Tibial nerve (tissue), 3 donors: ENCODE measurements around the gene PRKCE.

Source experiments
- POLR2A ChIP-seq, 2 donors: fragments of 450-650 bp; IDR thresholded peaks; one replicate each; pipeline ENCODE4 v1.6.1; 2017; ENCODE audit warnings: antibody characterized with exemption in 2 of 2, mild to moderate bottlenecking in 2 of 2, moderate library complexity in 2 of 2
- TF ChIP-seq, protein P1 (sequence below), 5 experiments: fragments of 200-600 bp in 3 of 5; fragments of 450-650 bp in 2 of 5; sonication (generic) in 3 of 5; IDR thresholded peaks; one replicate each; pipeline ENCODE4 v1.5.1; 2016 to 2019; ENCODE audit warnings: antibody characterized with exemption in 5 of 5, mild to moderate bottlenecking in 3 of 5, moderate library complexity in 2 of 5

DNA sequence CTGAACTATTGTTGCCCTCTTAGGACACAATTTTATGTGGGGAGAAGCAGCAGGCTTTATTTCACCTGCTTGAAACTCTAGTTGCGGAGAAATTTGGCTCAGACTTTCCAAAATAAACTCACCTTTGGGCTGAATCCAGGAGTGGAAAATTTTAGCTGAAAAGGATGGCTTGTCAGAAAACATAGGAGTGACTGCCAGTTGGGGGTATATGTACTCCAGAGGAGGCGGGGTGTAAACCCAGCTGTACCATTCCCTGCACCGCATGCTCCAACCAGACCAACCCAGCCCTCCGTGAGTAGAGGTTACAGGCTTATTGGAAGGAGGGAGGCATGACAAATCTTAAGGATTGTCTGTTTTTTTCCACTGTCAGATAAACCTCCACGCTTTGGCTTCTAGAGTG is 53.8 kb downstream of the PRKCE start:
- TF ChIP-seq, protein P1, sequence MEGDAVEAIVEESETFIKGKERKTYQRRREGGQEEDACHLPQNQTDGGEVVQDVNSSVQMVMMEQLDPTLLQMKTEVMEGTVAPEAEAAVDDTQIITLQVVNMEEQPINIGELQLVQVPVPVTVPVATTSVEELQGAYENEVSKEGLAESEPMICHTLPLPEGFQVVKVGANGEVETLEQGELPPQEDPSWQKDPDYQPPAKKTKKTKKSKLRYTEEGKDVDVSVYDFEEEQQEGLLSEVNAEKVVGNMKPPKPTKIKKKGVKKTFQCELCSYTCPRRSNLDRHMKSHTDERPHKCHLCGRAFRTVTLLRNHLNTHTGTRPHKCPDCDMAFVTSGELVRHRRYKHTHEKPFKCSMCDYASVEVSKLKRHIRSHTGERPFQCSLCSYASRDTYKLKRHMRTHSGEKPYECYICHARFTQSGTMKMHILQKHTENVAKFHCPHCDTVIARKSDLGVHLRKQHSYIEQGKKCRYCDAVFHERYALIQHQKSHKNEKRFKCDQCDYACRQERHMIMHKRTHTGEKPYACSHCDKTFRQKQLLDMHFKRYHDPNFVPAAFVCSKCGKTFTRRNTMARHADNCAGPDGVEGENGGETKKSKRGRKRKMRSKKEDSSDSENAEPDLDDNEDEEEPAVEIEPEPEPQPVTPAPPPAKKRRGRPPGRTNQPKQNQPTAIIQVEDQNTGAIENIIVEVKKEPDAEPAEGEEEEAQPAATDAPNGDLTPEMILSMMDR (IDR thresholded peaks at IDR 0.05), result no peak
- no peak for TF ChIP-seq POLR2A (IDR thresholded peaks at IDR 0.05)
